Keratinocyte (primary cell): ENCODE measurements around the gene TSHZ3. TPM values are rescaled to one million over a fixed set of nuclear protein-coding genes. Genes with fewer than 3 reads are reported as not detected.

Source experiments
- DNase-seq: peaks from one replicate; pipeline ENCODE4 v3.0.0-alpha.2; 2011; ENCODE audit warnings: low read depth, missing footprints, low spot score
- FAIRE-seq: peaks from 2 replicates; lab custom pipeline; 2011; peaks lifted over from hg19 to GRCh38; lab: Jason Lieb, UNC
- H2AFZ ChIP-seq: 2 replicates; pipeline ENCODE4 v1.6.0; 2012; ENCODE audit warnings: low read length, control low read depth, inconsistent platforms; ENCODE audit not compliant: control insufficient read depth
- H3K27ac ChIP-seq: 2 replicates; pipeline ENCODE4 v1.5.1; 2011; ENCODE audit warnings: low read length; ENCODE audit not compliant: control insufficient read depth, insufficient read depth
- H3K27me3 ChIP-seq: 3 replicates; pipeline ENCODE4 v1.6.0; 2011; ENCODE audit warnings: low read length; ENCODE audit not compliant: control insufficient read depth, insufficient read depth; ENCODE audit errors: extremely low read depth
- H3K36me3 ChIP-seq, 2 experiments: 2 replicates in 1 of 2; 3 replicates in 1 of 2; pipeline ENCODE4 v1.5.1; 2011; ENCODE audit warnings: low read length in 2 of 2, mild to moderate bottlenecking in 1 of 2; ENCODE audit not compliant: control insufficient read depth in 2 of 2, insufficient read depth in 2 of 2; ENCODE audit errors: extremely low read depth in 1 of 2
- H3K4me1 ChIP-seq: 3 replicates; pipeline ENCODE4 v1.5.1; 2011; ENCODE audit warnings: low read length; ENCODE audit not compliant: control insufficient read depth, insufficient read depth; ENCODE audit errors: extremely low read depth
- H3K4me2 ChIP-seq: 3 replicates; pipeline ENCODE4 v1.6.0; 2011; ENCODE audit warnings: low read depth, low read length; ENCODE audit not compliant: control insufficient read depth, insufficient read depth; ENCODE audit errors: extremely low read depth
- H3K4me3 ChIP-seq, 3 experiments: fragments of 200-600 bp in 1 of 3; sonication (generic) in 1 of 3; 2 replicates in 2 of 3; 3 replicates in 1 of 3; pipeline ENCODE4 v1.5.1; 2011 to 2016; ENCODE audit warnings: low read length in 3 of 3, mild to moderate bottlenecking in 3 of 3, control low read depth in 2 of 3, inconsistent platforms in 1 of 3, low read depth in 1 of 3, mixed read lengths in 1 of 3, mixed run types in 1 of 3, moderate library complexity in 1 of 3; ENCODE audit not compliant: control insufficient read depth in 2 of 3, insufficient read depth in 2 of 3; ENCODE audit errors: extremely low read depth in 1 of 3
- H3K79me2 ChIP-seq: 2 replicates; pipeline ENCODE4 v1.6.0; 2012; ENCODE audit warnings: low read length; ENCODE audit not compliant: control insufficient read depth, insufficient read depth
- H3K9ac ChIP-seq: 3 replicates; pipeline ENCODE4 v1.6.0; 2011; ENCODE audit warnings: low read length; ENCODE audit not compliant: control insufficient read depth, insufficient read depth; ENCODE audit errors: extremely low read depth
- H3K9me1 ChIP-seq: 3 replicates; pipeline ENCODE4 v1.6.0; 2011; ENCODE audit warnings: low read length; ENCODE audit not compliant: control insufficient read depth, insufficient read depth; ENCODE audit errors: extremely low read depth
- H3K9me3 ChIP-seq: 2 replicates; pipeline ENCODE4 v1.5.1; 2012; ENCODE audit warnings: low read depth, low read length; ENCODE audit not compliant: control insufficient read depth
- H4K20me1 ChIP-seq: 3 replicates; pipeline ENCODE4 v1.6.0; 2011; ENCODE audit warnings: low read length; ENCODE audit not compliant: control insufficient read depth, insufficient read depth; ENCODE audit errors: extremely low read depth
- EZH2 ChIP-seq: IDR thresholded peaks from one replicate; pipeline ENCODE4 v1.6.1; 2012; ENCODE audit warnings: inconsistent platforms, mild to moderate bottlenecking, low read length, moderate library complexity
- dilution Hi-C: fragments of 300-500 bp; cut with MboI; formaldehyde crosslinking; loops from one replicate; pipeline ENCODE4 v1.7.0; 2020; ENCODE audit warnings: low sequenced_read_pairs; ENCODE audit not compliant: extremely low pct_ligation_motif_present
- polyA plus RNA-seq, 5 experiments: library from polyadenylated mRNA; depleted of rRNA in 3 of 5; stranded (reverse) in 3 of 5; stranded (forward) in 1 of 5; unstranded in 1 of 5; fragments of >200 nt; gene quantifications; 1 replicate in 1 of 5; 2 replicates in 3 of 5; 3 replicates in 1 of 5; pipeline versions ENCODE4 v1.2.1 to v1.2.3, GENCODE V29; 2011 to 2012; ENCODE audit warnings: missing spikeins in 2 of 5, low read depth in 1 of 5, low replicate concordance in 1 of 5
- TF ChIP-seq, protein P1 (sequence below), 3 experiments: IDR thresholded peaks in 1 of 3; conservative IDR thresholded peaks in 1 of 3; optimal IDR thresholded peaks in 1 of 3; 2 replicates in 2 of 3; 3 replicates in 1 of 3; pipeline versions ENCODE3 to v1.5.1; 2011; ENCODE audit warnings: low read length in 3 of 3, mild to moderate bottlenecking in 3 of 3, moderate library complexity in 2 of 3, control low read depth in 1 of 3, inconsistent platforms in 1 of 3; ENCODE audit not compliant: insufficient read depth in 2 of 3; ENCODE audit errors: extremely low read depth in 1 of 3

TSHZ3 gene
- polyA plus RNA-seq, 1 donor (not counting 4 experiments of a cell fraction or from before 2014, with no cell fraction given): 3.6 TPM

GRCh38 chr19:31296741-31297390 lies 52.4 kb downstream of the TSHZ3 start:
- FAIRE-seq (no peak), DNase-seq (no peak)
- Histone ChIP-seq H4K20me1 (peaks cover 3% of the 10 kb centered on the region), H3K27ac (no peak overlapping the region), H3K4me1 (no peaks in the 10 kb centered on the region), H3K9me3 (no peaks in the 10 kb centered on the region), H3K36me3 (peaks cover 0 to 2% of the 10 kb centered on the region in 2 experiments), H3K27me3 (no peaks in the 10 kb centered on the region), H3K9ac (no peak overlapping the region), H3K4me3 (no peak overlapping the region), H3K79me2 (peaks cover 13% of the 10 kb centered on the region), H3K4me2 (no peak overlapping the region), H3K9me1 (no peaks in the 10 kb centered on the region), H2AFZ (no peak overlapping the region)
- dilution Hi-C loops: no loop called here
- no peak for TF ChIP-seq EZH2

- Histone ChIP-seq H3K4me3 (no peak overlapping the region), H3K4me1 (no peaks in the 10 kb centered on the region), H3K9ac (no peak overlapping the region), H3K9me1 (no peaks in the 10 kb centered on the region), H3K27me3 (no peaks in the 10 kb centered on the region), H3K79me2 (peaks cover 10% of the 10 kb centered on the region), H3K4me2 (no peak overlapping the region), H4K20me1 (peaks cover 3% of the 10 kb centered on the region), H2AFZ (no peak overlapping the region), H3K36me3 (peaks cover 0 to 2% of the 10 kb centered on the region in 2 experiments), H3K27ac (no peak overlapping the region), H3K9me3 (no peaks in the 10 kb centered on the region)
- dilution Hi-C loops: no loop called here
- TF ChIP-seq, protein P1, sequence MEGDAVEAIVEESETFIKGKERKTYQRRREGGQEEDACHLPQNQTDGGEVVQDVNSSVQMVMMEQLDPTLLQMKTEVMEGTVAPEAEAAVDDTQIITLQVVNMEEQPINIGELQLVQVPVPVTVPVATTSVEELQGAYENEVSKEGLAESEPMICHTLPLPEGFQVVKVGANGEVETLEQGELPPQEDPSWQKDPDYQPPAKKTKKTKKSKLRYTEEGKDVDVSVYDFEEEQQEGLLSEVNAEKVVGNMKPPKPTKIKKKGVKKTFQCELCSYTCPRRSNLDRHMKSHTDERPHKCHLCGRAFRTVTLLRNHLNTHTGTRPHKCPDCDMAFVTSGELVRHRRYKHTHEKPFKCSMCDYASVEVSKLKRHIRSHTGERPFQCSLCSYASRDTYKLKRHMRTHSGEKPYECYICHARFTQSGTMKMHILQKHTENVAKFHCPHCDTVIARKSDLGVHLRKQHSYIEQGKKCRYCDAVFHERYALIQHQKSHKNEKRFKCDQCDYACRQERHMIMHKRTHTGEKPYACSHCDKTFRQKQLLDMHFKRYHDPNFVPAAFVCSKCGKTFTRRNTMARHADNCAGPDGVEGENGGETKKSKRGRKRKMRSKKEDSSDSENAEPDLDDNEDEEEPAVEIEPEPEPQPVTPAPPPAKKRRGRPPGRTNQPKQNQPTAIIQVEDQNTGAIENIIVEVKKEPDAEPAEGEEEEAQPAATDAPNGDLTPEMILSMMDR (optimal IDR thresholded peaks at IDR 0.05 in 1 of 3, IDR thresholded peaks at IDR 0.05 in 1 of 3, conservative IDR thresholded peaks at IDR 0.05 in 1 of 3; ENCODE audit: extremely low read depth in 1 of 3, insufficient read depth in 2 of 3, low read length in 3 of 3): no peak
- no peak for TF ChIP-seq EZH2
- no peak for FAIRE-seq
- DNase-seq: no peak
These were observed 55.0 kb downstream of the TSHZ3 start for GRCh38 chr19:31294189-31294588.
